ENCODE data around the gene AR. TPM values are rescaled to one million over a fixed set of nuclear protein-coding genes. Genes with fewer than 3 reads are reported as not detected.

The AR gene
- total and polyA plus RNA-seq, 2 of the 13 experiments (the other 11 are each of a cell fraction or from before 2014, with no cell fraction given): not detected

GRCh38 chrX:67545036-67545821 is 1.4 kb downstream of the AR start:
- H3K9ac ChIP-seq (ENCODE audit: insufficient read depth, low read depth, low read length): no peak overlapping the region

DNA sequence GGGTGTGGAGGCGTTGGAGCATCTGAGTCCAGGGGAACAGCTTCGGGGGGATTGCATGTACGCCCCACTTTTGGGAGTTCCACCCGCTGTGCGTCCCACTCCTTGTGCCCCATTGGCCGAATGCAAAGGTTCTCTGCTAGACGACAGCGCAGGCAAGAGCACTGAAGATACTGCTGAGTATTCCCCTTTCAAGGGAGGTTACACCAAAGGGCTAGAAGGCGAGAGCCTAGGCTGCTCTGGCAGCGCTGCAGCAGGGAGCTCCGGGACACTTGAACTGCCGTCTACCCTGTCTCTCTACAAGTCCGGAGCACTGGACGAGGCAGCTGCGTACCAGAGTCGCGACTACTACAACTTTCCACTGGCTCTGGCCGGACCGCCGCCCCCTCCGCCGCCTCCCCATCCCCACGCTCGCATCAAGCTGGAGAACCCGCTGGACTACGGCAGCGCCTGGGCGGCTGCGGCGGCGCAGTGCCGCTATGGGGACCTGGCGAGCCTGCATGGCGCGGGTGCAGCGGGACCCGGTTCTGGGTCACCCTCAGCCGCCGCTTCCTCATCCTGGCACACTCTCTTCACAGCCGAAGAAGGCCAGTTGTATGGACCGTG is 2.2 kb downstream of the AR start:
- intact Hi-C loops (cut with micrococcal nuclease; ENCODE audit: unreplicated experiment) (no loop called here), in situ Hi-C loops (cut with HindIII; ENCODE audit: extremely low pct_ligation_motif_present, low pct_unique_long_range_greater_than_20kb) (no loop called here)
- TF ChIP-seq NFATC3 (CRISPR knock-in tag; IDR thresholded peaks at IDR 0.05) (no peak), HNRNPLL (IDR thresholded peaks at IDR 0.05; ENCODE audit: low read depth, low read length, poor library complexity, severe bottlenecking) (peak; percentile 47), TFE3 (CRISPR knock-in tag; IDR thresholded peaks at IDR 0.05) (no peak), TIGD3 (CRISPR knock-in tag; IDR thresholded peaks at IDR 0.05; ENCODE audit: borderline replicate concordance) (no peak)
- Histone ChIP-seq H4K20me1 (ENCODE audit: insufficient read depth, low read length) (no peaks in the 10 kb centered on the region), H3K9me3 (ENCODE audit: low read length) (no peaks in the 10 kb centered on the region), H3K36me3 (replicated peaks in 1 of 2; ENCODE audit: control insufficient read depth in 1 of 2, insufficient read depth in 2 of 2, low read length in 2 of 2) (no peaks in the 10 kb centered on the region), H3K4me3 (replicated peaks in 1 of 3; ENCODE audit: insufficient read depth in 1 of 3, low read depth in 2 of 3, low read length in 3 of 3) (peak overlapping the region in 1 of 3 experiments; percentile 40; a peak in 1 of 6 replicates), H3K27me3 (ENCODE audit: control insufficient read depth in 1 of 2, insufficient read depth in 2 of 2, low read length in 2 of 2) (peaks cover 2 to 24% of the 10 kb centered on the region in 2 experiments; a peak in 3 of 5 replicates), H3K9ac (ENCODE audit: insufficient read depth, low read depth, low read length) (no peak overlapping the region), H3K4me1 (ENCODE audit: insufficient read depth, low read length) (no peaks in the 10 kb centered on the region), H3K27ac (ENCODE audit: extremely low read length, insufficient read depth, low read length) (no peak overlapping the region), H2AFZ (ENCODE audit: low read length) (no peak overlapping the region), H3K79me2 (ENCODE audit: insufficient read depth, low read length) (no peaks in the 10 kb centered on the region), H3K4me2 (ENCODE audit: low read depth, low read length) (peak overlapping the region; percentile 12; the same call in 1 of the 2 replicates)
- ATAC-seq: peak; percentile 82
- ChIA-PET POLR2A (no interaction called here), CTCF (ENCODE audit: low intra/inter-chr PET ratio, low total read pairs) (no interaction called here)
- FAIRE-seq: no peak
- no TSS peak for BruUV-seq (replicated peaks)
- no peak for DNase-seq (ENCODE audit: low spot score)
- no CpG with 5 or more reads among the region's 41 CpGs for WGBS (ENCODE audit: low lambda C conversion rate)

More at GRCh38 chrX:67545036-67545821, 1.4 kb downstream of the AR start:
- peak; percentile 62; the same call in 1 of the 2 replicates for TF ChIP-seq ZBTB26 (CRISPR knock-in tag; IDR thresholded peaks at IDR 0.05; ENCODE audit: borderline replicate concordance)
- no peak for TF ChIP-seq REL (CRISPR knock-in tag; conservative IDR thresholded peaks at IDR 0.05)
- TF ChIP-seq ZEB1 (IDR thresholded peaks at IDR 0.05; ENCODE audit: insufficient replicate concordance, low read depth): no peak
- Histone ChIP-seq H3K27me3 (ENCODE audit: control insufficient read depth in 1 of 2, insufficient read depth in 2 of 2, low read length in 2 of 2) (peaks cover 2 to 24% of the 10 kb centered on the region in 2 experiments; a peak in 3 of 5 replicates), H3K9me3 (ENCODE audit: low read length) (no peaks in the 10 kb centered on the region), H4K20me1 (ENCODE audit: insufficient read depth, low read length) (no peaks in the 10 kb centered on the region), H3K4me2 (ENCODE audit: low read depth, low read length) (peak overlapping the region; percentile 12; the same call in 1 of the 2 replicates), H3K36me3 (replicated peaks in 1 of 2; ENCODE audit: control insufficient read depth in 1 of 2, insufficient read depth in 2 of 2, low read length in 2 of 2) (no peaks in the 10 kb centered on the region), H3K79me2 (ENCODE audit: insufficient read depth, low read length) (no peaks in the 10 kb centered on the region), H3K4me3 (replicated peaks in 1 of 3; ENCODE audit: insufficient read depth in 1 of 3, low read depth in 2 of 3, low read length in 3 of 3) (no peak overlapping the region), H3K27ac (ENCODE audit: extremely low read length, insufficient read depth, low read length) (no peak overlapping the region), H3K4me1 (ENCODE audit: insufficient read depth, low read length) (no peaks in the 10 kb centered on the region), H2AFZ (ENCODE audit: low read length) (no peak overlapping the region)
- POLR2A ChIA-PET: no interaction called here
- FAIRE-seq (no peak), DNase-seq (ENCODE audit: low spot score) (no peak), ATAC-seq (peak; percentile 62)
- CTCF ChIA-PET (ENCODE audit: low intra/inter-chr PET ratio, low total read pairs): no interaction called here
- intact Hi-C loops (cut with micrococcal nuclease; ENCODE audit: unreplicated experiment): no loop called here
- WGBS (ENCODE audit: low lambda C conversion rate): no CpG with 5 or more reads among the region's 35 CpGs
- BruUV-seq (replicated peaks): no TSS peak
- in situ Hi-C loops (cut with HindIII; ENCODE audit: extremely low pct_ligation_motif_present, low pct_unique_long_range_greater_than_20kb): no loop called here
